Calu3 (cell line): ENCODE data around the gene ARPC3. TPM values are rescaled to one million over a fixed set of nuclear protein-coding genes. Genes with fewer than 3 reads are reported as not detected.
"Not testable (repeated sequence)": the region's sequence is repeated elsewhere in the genome, so short reads cannot be mapped to it uniquely, and the experiment has no call there.

ENCODE experiments used
- BruUV-seq: library from RNA; stranded (reverse); fragments of 400-500 nt; replicated peaks from 2 replicates; lab custom pipeline; 2021; lab: Mats Ljungman, UMichigan
- CTCF ChIA-PET: fragments of 300-600 bp; sonication (Branson Sonifier 250); formaldehyde crosslinking; loops from one replicate; lab custom pipeline; 2022; ENCODE audit warnings: antibody characterized with exemption; lab: Charles Lee
- DNase-seq: peaks from one replicate; pipeline ENCODE4 v3.0.0; 2022
- H3K27ac Mint-ChIP-seq: one replicate; pipeline ENCODE4 v1.8.0; 2022; ENCODE audit warnings: mixed read lengths; ENCODE audit not compliant: unreplicated experiment
- H3K27me3 Mint-ChIP-seq: one replicate; pipeline ENCODE4 v1.8.0; 2022; ENCODE audit warnings: mixed read lengths; ENCODE audit not compliant: unreplicated experiment
- H3K36me3 Mint-ChIP-seq: one replicate; pipeline ENCODE4 v1.8.0; 2022; ENCODE audit warnings: mild to moderate bottlenecking, moderate library complexity, mixed read lengths; ENCODE audit not compliant: insufficient read depth, unreplicated experiment
- H3K4me1 Mint-ChIP-seq: one replicate; pipeline ENCODE4 v1.8.0; 2022; ENCODE audit warnings: mild to moderate bottlenecking, low read depth, mixed read lengths; ENCODE audit not compliant: unreplicated experiment
- H3K4me3 Mint-ChIP-seq: one replicate; pipeline ENCODE4 v1.8.0; 2022; ENCODE audit warnings: mild to moderate bottlenecking, low read depth, moderate library complexity, mixed read lengths; ENCODE audit not compliant: unreplicated experiment
- H3K9me3 Mint-ChIP-seq: one replicate; pipeline ENCODE4 v1.8.0; 2022; ENCODE audit warnings: low read depth, mixed read lengths; ENCODE audit not compliant: unreplicated experiment
- CTCF ChIP-seq: fragments of 200-600 bp; IDR thresholded peaks from one replicate; pipeline ENCODE4 v1.8.0; 2022; ENCODE audit warnings: antibody characterized with exemption; ENCODE audit not compliant: unreplicated experiment
- intact Hi-C: fragments of 100-400 bp; cut with micrococcal nuclease; formaldehyde crosslinking; loops from one replicate; pipeline ENCODE4 v1.10.0; 2022; ENCODE audit not compliant: unreplicated experiment
- total RNA-seq: library from RNA; stranded (reverse); gene quantifications from 2 replicates; pipeline ENCODE4 v1.2.3, GENCODE V29; 2022

Gene ARPC3
- total RNA-seq, 1 experiment from 2014 or later = 321 TPM

DNA sequence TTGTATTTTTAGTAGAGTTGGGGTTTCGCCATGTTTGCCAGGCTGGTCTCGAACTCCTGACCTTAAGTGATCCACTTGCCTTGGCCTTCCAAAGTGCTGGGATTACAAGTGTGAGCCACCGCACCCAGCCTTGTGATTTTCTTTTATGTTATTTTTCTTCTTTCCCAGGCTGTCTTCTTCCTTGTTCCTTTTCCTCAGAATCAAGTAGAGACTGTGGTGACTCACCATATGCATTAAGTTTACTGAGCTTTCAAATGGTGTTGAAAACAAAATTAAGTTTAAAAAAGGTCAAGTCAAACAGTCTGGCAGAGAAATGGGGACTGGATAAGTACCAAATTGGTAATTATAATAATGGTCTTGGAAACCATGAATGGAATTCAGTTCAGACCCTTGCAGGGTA lies 5.7 kb downstream of the ARPC3 start:
- no peaks in the 10 kb centered on the region for H3K4me1 Mint-ChIP-seq
- peaks cover 47% of the 10 kb centered on the region for H3K36me3 Mint-ChIP-seq
- H3K4me3 Mint-ChIP-seq = no peak overlapping the region
- no peak for TF ChIP-seq CTCF
- DNase-seq = no peak
- CTCF ChIA-PET = interaction anchor here (0.7 kb wide), 1 partner anchor 13 kb away, joined by 3 read pairs; no protein-coding TSS in a partner anchor
- intact Hi-C loops = no loop called here
- H3K27me3 Mint-ChIP-seq = no peaks in the 10 kb centered on the region
- BruUV-seq = no TSS peak
- H3K9me3 Mint-ChIP-seq = no peaks in the 10 kb centered on the region
- H3K27ac Mint-ChIP-seq = no peak overlapping the region

DNA sequence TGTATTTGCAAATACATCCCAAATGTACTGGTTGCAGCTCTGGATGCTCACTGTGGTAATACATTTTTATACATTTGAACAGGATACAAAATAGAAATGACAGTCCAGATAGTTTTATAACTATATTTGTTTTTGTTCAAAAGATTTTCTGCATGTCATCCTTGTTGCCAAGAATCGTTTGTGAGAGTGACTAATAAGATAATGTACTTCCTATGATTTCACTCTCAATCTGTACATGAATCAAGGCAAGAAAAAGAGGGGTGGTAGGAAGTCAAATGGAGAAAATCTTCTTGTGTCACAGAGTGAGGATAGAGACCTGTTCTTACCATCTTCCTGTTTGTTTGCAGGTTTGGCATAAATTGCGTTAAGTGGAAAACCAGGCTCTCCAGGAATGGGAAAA lies 13.9 kb downstream of the ARPC3 start:
- no peaks in the 10 kb centered on the region for H3K4me1 Mint-ChIP-seq
- no peak overlapping the region for H3K4me3 Mint-ChIP-seq
- peaks cover 53% of the 10 kb centered on the region for H3K36me3 Mint-ChIP-seq
- CTCF ChIA-PET = interaction anchor here (0.6 kb wide), 1 partner anchor 262 kb away, joined by 3 read pairs; no protein-coding TSS in a partner anchor
- H3K27ac Mint-ChIP-seq = no peak overlapping the region
- no TSS peak for BruUV-seq
- DNase-seq = no peak
- no peaks in the 10 kb centered on the region for H3K9me3 Mint-ChIP-seq
- no peak for TF ChIP-seq CTCF
- H3K27me3 Mint-ChIP-seq = no peaks in the 10 kb centered on the region
- intact Hi-C loops = no loop called here

DNA sequence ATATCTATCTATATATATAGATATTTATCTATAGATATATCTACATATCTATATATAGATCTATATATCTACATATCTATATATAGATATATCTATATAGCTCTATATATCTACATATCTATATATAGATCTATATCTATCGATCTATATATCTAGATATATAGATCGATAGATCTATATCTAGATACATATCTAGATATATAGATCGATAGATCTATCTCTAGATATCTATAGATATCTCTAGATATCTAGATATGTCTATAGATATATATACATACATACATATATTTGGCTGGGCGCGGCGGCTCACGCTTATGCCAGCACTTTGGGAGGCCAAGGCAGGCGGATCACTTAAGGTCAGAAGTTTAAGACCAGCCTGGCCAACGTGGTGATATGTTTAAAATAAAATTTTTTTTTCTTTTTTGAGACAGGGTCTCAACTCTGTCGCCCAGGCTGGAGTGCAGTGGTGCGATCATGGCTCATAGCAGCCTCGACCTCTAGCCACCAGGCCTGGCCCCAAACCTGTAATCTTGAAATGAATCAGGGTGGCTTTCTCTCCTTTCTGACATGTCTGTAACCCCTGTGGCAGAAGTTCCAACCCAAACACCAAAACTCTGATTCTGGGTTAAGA lies 18.1 kb downstream of the ARPC3 start:
- CTCF ChIA-PET = interaction anchor here (0.5 to 1.7 kb wide), 22 partner anchors 12 to 919 kb away, joined by 3 to 18 read pairs (median 4); partner anchors contain the start of genes ANAPC7, ANKRD13A, ARPC3 and ATP2A2
- DNase-seq = no peak
- Mint-ChIP-seq H3K4me1 (no peaks in the 10 kb centered on the region), H3K9me3 (no peaks in the 10 kb centered on the region), H3K4me3 (peak overlapping the region; percentile 80), H3K27ac (peak overlapping the region; percentile 72), H3K27me3 (no peaks in the 10 kb centered on the region), H3K36me3 (peaks cover 48% of the 10 kb centered on the region)
- intact Hi-C loops = loop anchor here (1.0 to 5.0 kb wide), 2 partner anchors 332 to 390 kb away; no protein-coding TSS in a partner anchor
- no TSS peak for BruUV-seq
- no peak for TF ChIP-seq CTCF

DNA sequence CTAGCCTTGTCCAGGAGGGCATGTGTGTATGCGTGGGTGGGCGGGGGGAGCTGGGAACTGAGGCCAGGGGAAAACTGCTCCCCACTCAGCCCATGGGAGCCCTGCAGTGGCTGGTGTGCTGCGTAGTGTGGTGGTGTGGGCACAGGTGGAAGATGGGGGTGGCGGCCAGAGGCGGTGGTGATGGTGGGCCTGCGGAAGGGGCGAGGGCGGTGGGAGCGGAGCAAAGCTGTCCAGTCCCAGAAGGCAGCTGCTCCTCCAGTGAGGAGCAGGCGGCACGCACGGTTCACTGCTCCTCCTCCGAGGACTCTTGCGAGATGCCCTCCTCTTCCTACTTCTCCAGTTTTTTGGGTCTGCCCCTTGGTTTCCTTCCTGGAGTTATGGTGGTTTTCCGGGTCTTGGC lies 20.5 kb downstream of the ARPC3 start:
- H3K9me3 Mint-ChIP-seq, H3K4me1 Mint-ChIP-seq, H3K27me3 Mint-ChIP-seq, DNase-seq, CTCF ChIA-PET, H3K4me3 Mint-ChIP-seq, BruUV-seq, H3K27ac Mint-ChIP-seq: not testable (repeated sequence)
- intact Hi-C loops = loop anchor here (5.0 kb wide), 1 partner anchor 387 kb away; no protein-coding TSS in a partner anchor
- H3K36me3 Mint-ChIP-seq = peaks cover 25% of the 10 kb centered on the region

- no peak for DNase-seq
- CTCF ChIA-PET = no interaction called here
- Mint-ChIP-seq H3K27me3 (no peaks in the 10 kb centered on the region), H3K27ac (no peak overlapping the region), H3K4me1 (no peaks in the 10 kb centered on the region), H3K9me3 (no peaks in the 10 kb centered on the region), H3K4me3 (no peak overlapping the region), H3K36me3 (peaks cover 10% of the 10 kb centered on the region)
- intact Hi-C loops = no loop called here
- no peak for TF ChIP-seq CTCF
- no TSS peak for BruUV-seq
Measured at GRCh38 chr12:110426406-110426805, 23.7 kb downstream of the ARPC3 start.
